ENCODE measurements around the gene RPS23. TPM values are rescaled to one million over a fixed set of nuclear protein-coding genes. Genes with fewer than 3 reads are reported as not detected.

Gene RPS23
- total and polyA plus RNA-seq, 2 of the 8 experiments (the other 6 are each of a cell fraction or from before 2014, with no cell fraction given), result 2,559 to 4,867 TPM

- H3K18ac ChIP-seq (ENCODE audit: extremely low read depth, low read length), result no peak overlapping the region
- no peak for DNase-seq (ENCODE audit: low read depth in 1 of 2, low spot score in 2 of 2)
- H3K4me1 ChIP-seq (replicated peaks in 1 of 4; ENCODE audit: control insufficient read depth in 3 of 4, insufficient read depth in 4 of 4, low read length in 3 of 4), result peaks cover 5 to 15% (median 9%) of the 10 kb centered on the region in 4 experiments; a peak in 6 of 7 replicates
- H3K79me2 ChIP-seq (ENCODE audit: control insufficient read depth in 1 of 2, insufficient read depth in 2 of 2, low read length in 2 of 2), result no peaks in the 10 kb centered on the region
- H4K8ac ChIP-seq (ENCODE audit: extremely low read depth, insufficient read depth, low read length), result no peak overlapping the region
- H3K4ac ChIP-seq (replicated peaks; ENCODE audit: insufficient read length, low read depth, low read length), result no peak overlapping the region
- no peak overlapping the region for H3K14ac ChIP-seq (ENCODE audit: insufficient read length)
- no peak overlapping the region for H3K27ac ChIP-seq (ENCODE audit: low read depth, low read length)
- no peaks in the 10 kb centered on the region for H3K79me1 ChIP-seq (ENCODE audit: low read depth, low read length)
- H3K56ac ChIP-seq (replicated peaks; ENCODE audit: insufficient read length, low read depth, low read length), result no peak overlapping the region
- no peak overlapping the region for H2BK15ac ChIP-seq (ENCODE audit: low read length)
- H2BK20ac ChIP-seq (ENCODE audit: low read length), result no peak overlapping the region
- 66% methylated on average over 2 of the region's 2 CpGs; no CpG with 5 or more reads in 1 of the 2 experiments for WGBS, 2 experiments (ENCODE audit: extremely low coverage in 1 of 2, insufficient coverage in 1 of 2, insufficient read length in 1 of 2, insufficient replicate concordance in 2 of 2, low coverage in 1 of 2, low lambda C conversion rate in 2 of 2, missing lambda C conversion rate in 1 of 2)
- no peaks in the 10 kb centered on the region for H4K20me1 ChIP-seq (replicated peaks in 1 of 2; ENCODE audit: control insufficient read depth in 1 of 2, insufficient read depth in 2 of 2, low read length in 2 of 2)
- no peak overlapping the region for H4K5ac ChIP-seq (ENCODE audit: insufficient read length, low read depth, low read length)
- no peak overlapping the region for H3K4me2 ChIP-seq (ENCODE audit: insufficient read depth in 1 of 2, low read depth in 2 of 2, low read length in 2 of 2)
- no peak overlapping the region for H3K9ac ChIP-seq (replicated peaks in 1 of 4; ENCODE audit: extremely low read depth in 1 of 4, low read depth in 3 of 4, low read length in 3 of 4)
- no peak overlapping the region for H2AK5ac ChIP-seq (ENCODE audit: low read depth, low read length)
- H2BK120ac ChIP-seq (replicated peaks; ENCODE audit: low read depth, low read length), result no peak overlapping the region
- H4K91ac ChIP-seq (replicated peaks; ENCODE audit: insufficient read length, low read length), result no peak overlapping the region
- 0 out of 2 replicates have a peak, but pooled peaks cover 2% of the 10 kb centered on the region for H3K23me2 ChIP-seq (ENCODE audit: low read depth, low read length)
- no peaks in the 10 kb centered on the region for H3K36me3 ChIP-seq (ENCODE audit: control insufficient read depth in 2 of 4, insufficient read depth in 4 of 4, low read length in 3 of 4)
- H2BK12ac ChIP-seq (ENCODE audit: low read depth, low read length), result no peak overlapping the region
- no peak overlapping the region for H2BK5ac ChIP-seq (ENCODE audit: low read depth, low read length)
- no peak for FAIRE-seq
- peaks cover 0 to 1% (median 0%) of the 10 kb centered on the region in 4 experiments; a peak in 3 of 7 replicates for H3K27me3 ChIP-seq (replicated peaks in 1 of 4; ENCODE audit: control insufficient read depth in 3 of 4, extremely low read depth in 1 of 4, insufficient read depth in 3 of 4, low read length in 3 of 4)
- no peaks in the 10 kb centered on the region for H3K9me3 ChIP-seq (ENCODE audit: insufficient read depth in 2 of 2, low read depth in 1 of 2, low read length in 1 of 2)
- POLR2A ChIA-PET (ENCODE audit: partially characterized antibody), result interaction anchor here (2.5 to 7.6 kb wide), 4 partner anchors 11 to 26 kb away, joined by 9 to 120 read pairs (median 32); partner anchors contain the start of gene RPS23
- CTCF ChIA-PET (ENCODE audit: partially characterized antibody), result interaction anchor here (0.9 to 1.9 kb wide), 3 partner anchors 37 to 48 kb away, joined by 3 to 6 read pairs (median 6); no protein-coding TSS in a partner anchor
- H3K23ac ChIP-seq (ENCODE audit: insufficient read length), result no peak overlapping the region
- H2AFZ ChIP-seq (ENCODE audit: low read length), result no peak overlapping the region
- H3K4me3 ChIP-seq (ENCODE audit: extremely low read depth in 1 of 4, insufficient read depth in 2 of 4, low read depth in 3 of 4, low read length in 4 of 4), result no peak overlapping the region
- TF ChIP-seq TEAD4 (IDR thresholded peaks at IDR 0.05; ENCODE audit: low read depth, low read length) (no peak), CHD2 (IDR thresholded peaks at IDR 0.05; ENCODE audit: low read length) (no peak), CREB1 (IDR thresholded peaks at IDR 0.05) (no peak), YY1 (IDR thresholded peaks at IDR 0.05; ENCODE audit: low read depth, low read length) (no peak), SAP30 (IDR thresholded peaks at IDR 0.05; ENCODE audit: insufficient read depth, insufficient replicate concordance, low read length) (no peak), TCF12 (IDR thresholded peaks at IDR 0.05; ENCODE audit: low read depth, low read length) (no peak), POLR2A (IDR thresholded peaks at IDR 0.05; ENCODE audit: control extremely low read depth in 1 of 2, low read depth in 2 of 2, low read length in 2 of 2) (no peak), TAF7 (optimal IDR thresholded peaks at IDR 0.05; ENCODE audit: borderline replicate concordance, low read depth, low read length) (no peak), E2F6 (IDR thresholded peaks at IDR 0.05) (no peak), RNF2 (IDR thresholded peaks at IDR 0.05; ENCODE audit: borderline replicate concordance, low read depth, low read length, missing control alignments, poor library complexity, severe bottlenecking) (no peak), BACH1 (IDR thresholded peaks at IDR 0.05; ENCODE audit: low read length) (no peak), PHF8 (conservative IDR thresholded peaks at IDR 0.05; ENCODE audit: low read depth, low read length) (no peak), EP300 (IDR thresholded peaks at IDR 0.05; ENCODE audit: borderline replicate concordance in 1 of 2, low read depth in 2 of 2, low read length in 2 of 2) (no peak)
These were observed 17.9 kb upstream of the RPS23 start for GRCh38 chr5:82295959-82296531.
